Activated CD4-positive, alpha-beta T cell treated with anti-CD3 and anti-CD28 coated beads, Interleukin-10, Interleukin-2, amounts not matched to agents 100 ng/mL and 50 ng/mL, durations not matched to agents 16 hours and 8 hours (primary cell): Measurements from ENCODE around the gene ULK1.

ENCODE experiments used
- DNase-seq: peaks from one replicate; pipeline ENCODE4 v3.0.0-alpha.2; 2020

Gene ULK1

DNA sequence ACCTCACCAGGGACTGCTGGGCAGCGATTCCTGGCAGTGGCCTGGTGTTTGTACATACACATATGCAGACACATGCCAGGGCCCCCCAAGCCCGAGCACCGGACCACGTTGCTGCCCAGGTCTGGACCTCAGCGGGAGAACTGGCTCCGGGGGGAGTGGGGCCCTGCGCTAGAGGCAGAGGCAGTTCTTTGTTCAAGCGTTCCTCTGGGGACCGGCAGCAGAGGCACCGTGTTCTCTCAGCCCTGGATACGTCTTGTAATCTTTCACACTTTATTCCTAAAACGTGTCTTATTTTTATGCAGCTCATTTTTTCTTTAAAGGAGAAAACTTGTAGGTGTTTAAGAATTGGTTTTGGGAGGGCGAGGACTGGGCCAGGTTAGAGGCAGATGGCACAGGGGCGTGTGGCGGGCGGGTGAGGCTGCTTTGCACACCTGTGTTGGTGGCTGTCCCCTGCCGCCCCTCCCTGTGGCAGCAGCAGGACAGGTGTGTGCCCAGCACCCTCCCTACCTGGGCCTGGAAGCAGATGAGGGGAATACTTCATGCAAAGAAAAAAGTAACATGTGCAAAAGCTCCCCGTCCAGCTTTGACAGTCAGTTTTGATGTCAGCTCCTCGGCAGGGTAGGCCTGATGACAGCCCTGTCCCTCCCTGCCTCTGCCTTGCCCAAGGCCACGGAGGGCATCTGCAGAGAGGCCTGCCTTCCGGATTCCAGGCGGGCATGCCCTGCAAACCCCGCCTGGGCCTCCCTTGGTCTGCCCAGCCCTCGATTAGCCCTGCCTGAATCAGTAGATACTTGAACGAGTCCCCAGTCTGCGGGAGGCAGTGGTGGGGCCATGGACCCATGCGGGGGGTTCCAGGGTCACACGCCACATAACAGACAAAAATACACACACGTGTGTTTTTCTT is 27.7 kb downstream of the ULK1 start:
- DNase-seq: no peak

DNA sequence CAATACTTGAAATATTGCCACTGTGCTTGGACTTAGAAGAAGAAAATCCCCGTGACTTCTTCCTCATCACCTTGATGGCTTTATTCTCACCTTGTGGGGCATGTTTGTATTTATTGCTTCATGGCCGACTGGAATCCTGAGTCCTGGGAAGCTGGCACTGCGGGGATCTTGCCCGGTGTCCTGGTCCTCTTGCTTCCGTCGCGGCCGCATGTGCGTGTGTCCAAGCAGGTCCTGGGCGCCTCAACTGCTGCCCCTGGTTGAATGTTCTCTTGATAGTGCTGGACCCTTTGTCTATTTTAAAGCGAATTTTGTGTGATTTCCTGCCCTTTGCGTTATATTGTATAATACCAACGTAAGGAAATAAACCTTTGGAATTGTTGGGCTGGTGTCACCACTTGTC is 28.4 kb downstream of the ULK1 start:
- DNase-seq: no peak

DNA sequence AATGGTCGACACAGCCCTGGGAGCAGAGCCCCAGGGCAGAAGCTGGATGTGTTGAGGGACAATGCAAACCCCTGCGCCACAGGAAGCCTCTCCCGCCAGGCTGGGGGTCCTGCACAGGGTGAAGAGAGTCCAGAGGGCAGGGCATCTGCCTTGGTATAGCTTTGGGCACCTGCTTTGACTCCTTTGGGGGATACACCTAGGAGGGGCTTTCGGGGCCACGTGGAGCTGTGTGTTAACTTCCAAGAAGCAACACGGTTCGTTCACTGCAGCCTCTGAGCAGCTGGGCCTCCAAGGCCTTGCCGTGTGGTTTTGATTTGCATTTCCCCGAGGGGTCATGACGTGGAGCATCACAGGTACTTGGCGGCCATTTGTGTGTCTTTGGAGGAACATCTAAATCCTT is 28.8 kb downstream of the ULK1 start:
- DNase-seq: no peak

DNA sequence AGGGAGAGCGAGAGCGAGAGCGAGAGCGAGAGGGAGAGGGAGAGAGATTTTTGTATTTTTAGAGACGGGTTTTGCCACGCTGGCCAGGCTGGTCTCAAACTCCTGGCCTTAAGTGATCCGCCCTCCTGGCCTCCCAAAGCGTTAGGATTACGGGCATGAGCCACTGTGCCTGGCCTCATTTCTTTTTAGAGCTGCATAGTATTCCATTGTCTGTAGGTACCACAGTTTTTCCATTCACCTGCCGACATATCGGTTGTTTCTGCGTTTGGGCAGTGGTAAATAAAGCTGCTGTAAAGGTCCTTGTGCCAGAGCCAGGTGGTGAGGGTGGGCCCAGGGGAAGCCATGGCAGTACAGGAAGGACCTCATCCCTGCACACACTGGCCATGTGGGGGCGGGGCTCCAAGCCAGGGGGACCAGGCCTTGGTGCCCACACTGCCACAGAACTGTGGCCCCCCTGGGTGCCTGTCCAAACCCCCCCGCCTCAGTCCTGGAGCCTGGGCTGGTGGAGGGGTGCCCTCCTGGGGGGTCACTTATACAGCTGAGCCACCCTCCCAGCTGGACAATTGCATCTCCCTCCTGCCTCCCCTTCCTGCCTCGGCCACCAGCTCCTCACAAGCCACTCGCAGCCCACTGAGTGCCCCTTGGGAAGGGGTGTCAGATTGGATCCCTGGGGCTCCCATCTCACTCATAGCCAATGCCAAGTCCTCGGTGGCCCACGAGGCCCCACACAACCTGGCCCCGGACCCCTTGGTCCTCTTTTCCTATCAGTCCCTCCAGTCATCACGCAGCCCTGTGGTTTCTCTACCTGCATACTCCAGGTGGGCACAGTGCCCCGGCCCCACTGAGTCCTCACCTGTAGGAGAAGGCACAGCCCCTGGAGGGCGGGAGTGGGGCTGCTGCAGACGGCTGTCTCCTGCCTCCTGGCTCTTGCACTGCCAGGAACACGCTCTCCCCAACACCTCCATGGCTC is 33.0 kb downstream of the ULK1 start:
- DNase-seq: no peak

DNA sequence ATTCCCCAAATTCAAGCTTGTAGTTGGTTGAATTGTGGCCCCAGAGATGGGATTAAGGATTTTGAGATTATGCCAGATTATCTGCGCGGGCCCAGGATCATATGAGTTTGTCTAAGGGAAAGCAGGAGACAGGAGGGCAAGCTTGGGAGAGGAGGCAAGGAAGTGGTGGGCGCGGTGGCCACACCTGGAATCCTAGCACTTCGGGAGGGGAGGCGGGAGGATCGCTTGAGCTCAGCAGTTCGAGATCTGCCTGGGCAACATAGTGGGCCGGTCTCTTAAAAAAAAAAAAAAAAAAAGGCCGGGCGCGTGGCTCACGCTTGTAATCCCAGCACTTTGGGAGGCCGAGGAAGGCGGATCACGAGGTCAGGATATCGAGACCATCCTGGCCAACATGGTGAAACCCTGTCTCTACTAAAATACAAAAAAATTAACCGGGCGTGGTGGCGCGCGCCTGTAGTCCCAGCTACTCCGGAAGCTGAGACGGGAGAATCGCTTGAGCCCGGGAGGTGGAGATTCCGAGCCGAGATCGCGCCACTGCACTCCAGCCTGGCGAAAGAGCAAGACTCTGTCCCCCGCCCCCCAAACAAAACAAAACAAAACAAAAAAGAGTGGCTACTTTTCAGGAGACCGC is 33.8 kb downstream of the ULK1 start:
- peak; percentile 50 for DNase-seq

DNA sequence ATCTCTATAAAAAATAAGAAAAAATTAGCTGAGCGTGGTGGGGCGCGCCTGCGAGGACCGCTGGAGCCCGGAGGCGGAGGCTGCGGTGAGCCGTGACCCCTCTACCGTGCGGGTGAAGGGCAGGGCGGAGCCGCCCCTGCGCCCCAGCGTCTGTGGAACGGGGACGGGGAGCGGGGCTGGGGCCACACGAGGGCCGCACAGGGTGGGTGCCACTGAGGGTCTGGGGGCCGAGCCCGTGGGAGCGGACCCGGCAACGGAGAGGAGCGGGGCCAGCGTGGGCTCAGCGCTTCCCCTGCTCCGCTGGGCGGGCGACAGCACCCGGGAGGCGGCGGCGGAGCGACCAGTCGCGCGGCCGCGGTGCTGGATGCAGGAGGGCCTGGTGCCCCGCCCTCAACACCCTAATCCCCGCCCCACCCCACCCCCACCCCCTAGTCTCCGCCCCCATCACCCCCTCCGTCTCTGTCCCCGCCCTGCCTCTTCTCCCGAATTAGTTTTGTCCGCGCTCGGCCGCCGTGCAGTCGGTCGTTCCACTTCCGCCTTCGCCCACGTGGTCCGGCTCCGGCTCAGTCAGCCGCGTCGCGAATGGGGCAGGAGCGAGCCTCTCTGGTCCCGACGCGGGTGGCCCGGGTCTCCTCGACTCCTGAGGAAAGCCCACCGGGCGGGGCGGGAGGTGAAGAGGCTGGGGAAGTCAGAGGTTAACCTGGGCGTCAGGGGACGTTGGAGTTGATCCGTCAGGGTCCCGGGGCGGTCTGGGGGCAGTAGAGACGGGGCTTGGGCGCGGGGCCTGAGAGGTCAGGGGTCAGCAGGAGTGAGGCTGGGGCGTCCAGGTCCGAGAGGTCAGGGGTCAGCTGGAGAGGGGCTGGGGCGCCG is 34.5 kb downstream of the ULK1 start, which contains the start of gene PUS1:
PUS1 (plus strand) TSS at position 566 of the 870 bp plus-strand sequence. CDS start 447 bp downstream, outside the sequence.
- peak; percentile 96 for DNase-seq

DNA sequence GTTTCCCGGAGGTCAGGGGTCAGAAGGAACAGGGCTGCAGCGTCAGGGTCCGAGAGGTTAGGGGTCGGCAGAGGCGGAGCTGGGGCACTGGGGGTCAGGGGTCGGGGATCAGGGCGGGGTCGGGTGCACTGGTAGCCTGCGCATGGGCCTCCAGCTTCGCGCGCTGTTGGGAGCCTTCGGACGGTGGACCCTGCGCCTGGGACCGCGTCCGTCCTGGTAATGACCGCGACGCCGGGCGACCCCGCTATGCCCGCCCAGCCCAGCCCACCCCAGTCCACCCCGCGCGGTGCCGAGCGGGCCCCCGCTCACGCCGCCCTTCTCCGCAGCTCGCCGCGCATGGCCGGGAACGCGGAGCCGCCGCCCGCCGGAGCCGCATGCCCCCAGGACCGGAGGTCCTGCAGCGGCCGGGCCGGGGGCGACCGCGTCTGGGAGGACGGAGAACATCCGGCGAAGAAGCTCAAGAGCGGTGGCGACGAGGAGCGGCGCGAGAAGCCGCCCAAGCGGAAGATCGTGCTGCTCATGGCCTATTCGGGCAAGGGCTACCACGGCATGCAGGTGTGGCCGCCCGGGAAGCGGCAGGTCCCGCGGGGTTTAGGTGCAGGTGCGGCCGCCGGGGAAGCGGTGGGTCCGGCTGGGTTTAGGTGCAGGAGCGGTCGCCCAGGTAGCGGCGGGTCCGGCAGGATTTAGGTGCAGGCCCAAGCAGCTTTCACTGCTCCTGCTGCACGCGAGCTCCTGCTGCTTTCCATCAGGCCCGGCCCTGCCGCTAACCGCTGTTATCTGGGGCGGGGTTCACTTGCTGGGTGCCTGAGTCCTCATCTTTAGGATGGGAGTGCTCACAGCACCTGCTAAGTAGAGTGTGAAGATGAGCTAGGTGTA is 35.4 kb downstream of the ULK1 start:
- DNase-seq: peak; percentile 44

DNA sequence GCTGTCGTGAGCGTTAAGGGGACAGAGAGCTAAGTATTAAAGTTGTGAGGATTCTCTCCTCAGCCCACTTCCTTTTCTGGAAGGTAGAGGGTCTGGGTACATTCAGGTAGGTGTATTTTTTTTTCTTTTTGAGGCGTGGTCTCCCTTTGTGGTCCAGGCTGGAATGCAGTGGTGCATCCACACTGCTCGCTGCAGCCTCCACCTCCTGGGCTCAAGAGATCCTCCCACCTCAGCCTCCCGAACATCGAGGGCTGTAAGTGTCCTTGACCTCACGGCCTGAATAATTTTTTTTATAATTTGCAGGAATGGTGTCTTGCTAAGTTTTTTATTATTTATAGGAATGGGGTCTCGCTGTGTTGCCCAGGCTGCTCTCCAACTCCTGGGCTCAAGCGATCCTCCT is 36.1 kb downstream of the ULK1 start:
- DNase-seq: no peak

DNA sequence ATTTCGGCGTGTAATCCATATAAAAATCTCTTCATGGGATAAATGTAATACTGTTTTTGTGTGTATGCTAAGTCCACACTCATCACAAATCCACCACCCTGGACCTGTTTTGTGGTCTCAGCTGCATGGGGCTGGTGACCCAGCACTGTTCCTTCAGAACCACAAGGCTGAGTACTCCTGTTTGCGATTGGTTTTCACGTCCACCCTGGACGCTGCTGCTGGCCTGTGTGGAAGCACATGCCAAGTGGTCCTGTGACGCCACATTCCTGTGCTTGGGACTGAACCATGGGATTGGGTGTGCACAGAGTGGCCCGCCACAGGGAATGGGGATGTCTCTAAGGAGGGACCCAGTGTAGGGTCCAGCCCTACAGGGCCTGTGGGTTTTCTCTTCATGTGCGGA is 39.0 kb downstream of the ULK1 start:
- no peak for DNase-seq

DNA sequence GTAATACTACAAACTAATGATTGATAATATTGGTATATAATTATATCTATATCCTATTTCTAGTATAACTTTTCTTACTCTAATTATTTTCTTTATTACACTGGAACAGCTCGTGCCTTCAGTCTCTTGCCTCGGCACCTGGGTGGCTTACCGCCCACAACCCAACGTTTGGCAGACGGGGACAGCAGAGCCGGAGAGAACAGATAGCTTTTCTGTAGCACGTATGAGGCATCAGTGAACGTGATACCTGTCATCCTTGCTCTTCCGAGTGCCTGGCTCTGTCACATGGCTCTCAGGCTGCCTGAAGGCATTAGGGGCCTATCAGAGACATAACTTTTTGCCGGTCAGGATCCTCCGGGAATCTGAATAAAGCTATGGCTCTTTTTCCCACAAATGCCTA is 40.1 kb downstream of the ULK1 start:
- DNase-seq: no peak

DNA sequence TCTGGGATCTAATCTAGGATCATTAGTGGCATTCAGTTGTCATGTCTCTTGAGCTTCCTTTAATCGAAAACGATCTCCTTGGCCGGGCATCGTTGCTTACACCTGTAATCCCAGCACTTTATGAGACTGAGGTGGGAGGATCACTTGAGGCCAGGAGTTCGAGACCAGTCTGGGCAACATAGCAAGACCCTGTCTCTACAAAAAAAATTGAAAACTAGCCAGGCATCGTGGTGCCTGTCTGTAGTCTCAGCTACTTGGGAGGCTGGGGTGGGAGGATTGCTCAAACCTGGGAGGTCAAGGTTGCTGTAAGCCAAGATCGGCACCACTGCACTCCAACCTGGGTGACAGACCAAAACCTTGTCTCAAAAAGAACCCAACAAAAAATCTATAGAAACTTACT is 43.7 kb downstream of the ULK1 start:
- DNase-seq: no peak

DNA sequence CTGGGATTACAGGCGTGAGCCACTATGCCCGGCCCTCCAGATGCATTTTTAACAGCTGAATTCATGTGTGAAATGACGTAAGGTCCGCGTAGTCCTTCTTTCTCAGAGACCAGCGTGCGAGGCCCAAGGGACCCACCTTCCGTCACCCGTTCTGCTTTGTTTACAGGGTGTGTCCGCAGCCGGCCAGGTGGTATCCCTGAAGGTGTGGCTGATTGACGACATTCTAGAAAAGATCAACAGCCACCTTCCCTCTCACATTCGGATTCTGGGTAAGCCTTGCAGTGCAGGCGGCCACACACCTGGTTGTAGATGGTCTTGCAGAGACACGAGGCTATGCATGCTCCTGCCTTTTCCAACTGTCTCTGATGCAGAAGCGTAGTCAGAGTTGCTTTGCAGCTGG is 44.6 kb downstream of the ULK1 start:
- no peak for DNase-seq

DNA sequence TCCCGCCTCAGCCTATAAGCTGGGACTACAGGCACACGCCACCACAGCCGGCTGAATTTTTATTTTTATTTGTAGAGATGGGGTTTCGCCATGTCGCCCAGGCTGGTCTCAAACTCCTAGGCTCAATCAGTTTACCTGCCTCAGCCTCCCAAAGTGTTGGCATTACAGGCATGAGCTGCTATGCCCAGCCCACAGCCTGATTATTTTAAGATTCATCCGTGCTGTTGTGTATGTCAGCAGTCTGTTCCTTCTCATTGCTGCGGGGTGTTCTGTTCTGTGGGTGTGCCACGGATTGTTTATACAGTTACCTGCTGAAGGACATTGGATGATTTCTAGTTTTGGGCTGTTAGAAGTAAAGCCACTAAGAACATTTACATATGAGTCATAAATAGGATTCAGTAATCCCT is 45.7 kb downstream of the ULK1 start:
- no peak for DNase-seq

DNA sequence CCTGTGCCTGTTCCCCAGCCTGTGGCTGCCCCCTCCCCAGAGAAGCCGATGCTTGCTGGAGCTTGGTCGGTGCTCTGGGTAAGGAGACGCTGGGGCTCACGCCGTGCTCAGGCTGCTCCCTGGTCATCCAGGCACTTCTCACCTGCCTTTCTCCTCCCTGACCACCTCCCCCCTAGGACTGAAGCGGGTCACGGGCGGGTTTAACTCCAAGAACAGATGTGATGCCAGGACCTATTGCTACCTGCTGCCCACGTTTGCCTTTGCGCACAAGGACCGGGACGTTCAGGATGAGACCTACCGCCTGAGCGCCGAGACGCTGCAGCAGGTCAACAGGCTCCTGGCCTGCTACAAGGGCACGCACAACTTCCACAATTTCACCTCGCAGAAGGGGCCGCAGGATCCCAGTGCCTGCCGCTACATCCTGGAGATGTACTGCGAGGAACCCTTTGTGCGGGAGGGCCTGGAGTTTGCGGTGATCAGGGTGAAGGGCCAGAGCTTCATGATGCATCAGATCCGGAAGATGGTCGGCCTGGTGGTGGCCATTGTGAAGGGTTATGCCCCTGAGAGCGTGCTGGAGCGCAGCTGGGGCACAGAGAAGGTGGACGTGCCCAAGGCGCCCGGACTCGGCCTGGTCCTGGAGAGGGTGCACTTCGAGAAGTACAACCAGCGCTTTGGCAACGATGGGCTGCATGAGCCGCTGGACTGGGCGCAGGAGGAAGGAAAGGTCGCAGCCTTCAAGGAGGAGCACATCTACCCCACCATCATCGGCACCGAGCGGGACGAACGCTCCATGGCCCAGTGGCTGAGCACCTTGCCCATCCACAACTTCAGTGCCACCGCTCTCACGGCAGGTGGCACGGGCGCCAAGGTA is 46.9 kb downstream of the ULK1 start:
- DNase-seq: no peak

DNA sequence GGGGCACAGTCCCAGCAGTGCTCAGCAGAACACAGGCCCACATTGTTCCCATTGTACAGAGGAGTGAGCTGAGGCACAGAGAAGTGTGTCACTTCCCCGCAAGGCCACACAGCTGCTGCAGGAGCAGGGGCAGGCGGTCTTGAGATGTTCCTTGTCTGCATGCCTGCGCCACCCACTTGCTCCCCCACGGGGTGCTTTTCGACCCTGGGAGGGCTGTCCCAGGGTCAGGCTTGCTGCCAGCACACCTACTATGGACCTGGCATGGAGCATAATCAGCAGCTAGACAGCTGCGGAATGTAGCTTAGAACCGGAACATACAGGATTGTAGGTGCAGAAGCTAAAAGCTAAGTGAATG is 47.5 kb downstream of the ULK1 start:
- DNase-seq: no peak

DNA sequence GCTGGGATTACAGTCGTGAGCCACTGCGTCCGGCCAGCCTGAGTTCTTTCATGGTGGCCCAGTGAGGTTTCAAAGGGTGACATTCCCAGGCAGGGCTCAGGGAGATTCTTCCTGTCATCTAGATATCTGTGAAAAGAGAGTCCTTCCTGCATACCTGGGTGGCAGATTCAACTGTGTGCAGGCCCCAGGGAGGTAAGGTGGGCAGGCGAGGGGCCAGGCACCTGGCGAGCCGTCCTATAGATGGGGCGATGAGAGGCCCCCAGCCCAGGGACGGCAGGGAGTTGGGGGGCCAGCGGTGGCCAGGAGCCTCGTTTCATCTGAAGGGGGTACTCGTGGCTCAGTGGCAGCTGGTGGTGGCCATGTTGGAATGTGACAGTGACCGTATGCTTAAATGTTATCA is 48.2 kb downstream of the ULK1 start:
- no peak for DNase-seq

DNA sequence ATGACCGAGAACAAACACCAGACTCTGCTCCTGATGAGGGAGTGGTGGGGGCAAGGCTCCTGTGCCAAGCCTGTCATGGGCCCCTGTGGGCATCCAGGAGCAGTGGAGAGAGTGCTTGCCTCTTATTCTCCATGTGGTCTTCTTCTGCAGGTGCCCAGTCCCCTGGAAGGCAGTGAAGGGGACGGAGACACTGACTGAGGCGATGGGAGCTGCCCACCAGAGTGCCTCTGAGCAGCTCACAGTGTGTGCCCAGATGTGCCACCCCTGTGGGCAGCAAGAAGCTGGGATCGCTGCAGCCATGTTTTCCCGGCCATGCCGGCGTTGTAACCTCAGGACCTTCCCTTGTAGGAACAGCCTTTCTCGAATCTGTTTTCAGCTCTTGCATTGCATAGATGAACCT is 49.0 kb downstream of the ULK1 start:
- no peak for DNase-seq

DNA sequence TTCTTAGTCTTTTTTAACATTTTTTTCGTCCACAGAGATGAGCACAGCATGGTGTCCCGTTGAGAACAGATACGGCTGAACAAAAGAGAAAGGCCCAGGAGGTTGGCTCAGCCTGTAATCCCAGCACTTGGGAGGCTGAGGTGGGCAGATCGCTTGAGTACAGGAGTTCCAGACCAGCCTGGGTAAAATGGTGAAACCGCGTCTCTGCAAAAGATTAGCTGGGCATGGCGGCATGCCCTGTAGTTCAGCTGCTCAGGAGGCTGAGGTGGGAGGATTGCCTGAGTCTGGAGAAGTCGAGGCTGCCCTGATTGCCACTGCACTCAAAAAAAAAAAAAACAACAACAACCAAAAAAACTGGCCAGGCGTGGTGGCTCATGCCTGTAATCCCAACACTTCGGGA is 49.5 kb downstream of the ULK1 start:
- no peak for DNase-seq

DNA sequence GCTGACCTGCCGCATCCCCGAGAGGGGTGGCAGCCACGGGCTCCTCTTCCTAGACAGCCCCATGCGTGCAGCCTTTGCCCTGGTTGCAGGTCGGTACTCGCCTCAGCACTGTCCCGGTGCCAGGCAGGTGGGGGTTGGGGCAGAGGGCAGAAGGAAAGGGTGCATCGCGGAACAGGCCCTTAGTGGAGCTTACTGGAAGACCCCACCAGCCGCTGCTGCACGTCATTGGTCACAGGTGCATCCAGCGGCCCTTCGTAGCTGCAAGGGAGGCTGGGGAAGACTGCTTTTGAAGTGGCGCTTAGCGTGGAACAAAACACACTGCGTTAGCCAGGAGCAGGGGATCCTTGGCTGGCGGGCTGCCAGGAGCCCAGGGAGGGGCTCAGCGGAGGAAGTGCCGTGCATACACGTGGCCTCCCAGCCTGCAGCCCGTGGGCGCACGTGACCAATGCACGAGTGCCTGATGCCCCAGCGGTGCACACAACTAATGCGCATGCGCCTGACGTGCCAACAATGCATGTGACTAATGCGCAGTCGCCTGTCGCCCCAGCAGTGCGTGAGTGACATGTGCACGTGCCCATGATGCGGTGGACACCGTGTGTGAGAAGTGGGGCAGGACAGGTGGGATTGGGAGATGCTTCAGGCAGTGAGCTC is 50.3 kb downstream of the ULK1 start:
- no peak for DNase-seq

DNA sequence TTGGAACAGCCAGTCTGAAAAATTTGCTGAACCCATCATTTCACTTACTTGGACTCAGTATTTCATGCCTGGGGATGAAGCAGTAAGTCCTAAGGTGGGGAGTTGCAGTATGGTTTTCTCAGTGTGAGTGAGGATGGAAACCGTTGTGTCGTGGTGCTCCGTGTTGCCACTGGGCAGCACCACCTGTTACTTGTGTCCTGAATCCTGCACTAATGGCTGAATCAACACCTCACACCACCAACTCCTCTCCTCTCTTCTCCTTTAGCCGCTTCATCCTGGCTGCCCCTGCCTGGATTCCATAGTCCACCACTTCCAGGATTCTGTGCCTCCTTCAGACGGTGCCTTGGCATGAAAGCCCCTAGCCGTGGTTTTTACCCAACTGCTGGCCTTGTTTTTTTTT is 52.3 kb downstream of the ULK1 start:
- DNase-seq: no peak
